OCI-LY7 (cell line): Measurements from ENCODE around the gene AOX1. TPM values are rescaled to one million over a fixed set of nuclear protein-coding genes. Genes with fewer than 3 reads are reported as not detected.
"Not testable (repeated sequence)": the region's sequence is repeated elsewhere in the genome, so short reads cannot be mapped to it uniquely, and the experiment has no call there.

Experiments used
- BruUV-seq: library from RNA; stranded (reverse); fragments of 400-500 nt; replicated peaks from 2 replicates; lab custom pipeline; 2021; lab: Mats Ljungman, UMichigan
- CTCF ChIA-PET: fragments of 300-600 bp; sonication (Branson Sonifier 250); formaldehyde crosslinking; loops from one replicate; lab custom pipeline; 2022; ENCODE audit warnings: antibody characterized with exemption; ENCODE audit not compliant: unreplicated experiment; lab: Charles Lee
- POLR2A ChIA-PET: fragments of 300-600 bp; sonication (Branson Sonifier 250); formaldehyde crosslinking; loops from one replicate; lab custom pipeline; 2022; ENCODE audit warnings: antibody characterized with exemption; lab: Charles Lee
- DNase-seq: peaks from one replicate; pipeline ENCODE4 v3.0.0-alpha.2; 2015; ENCODE audit warnings: low spot score
- H2AFZ ChIP-seq: fragments of 200-600 bp; sonication (generic), shearing (Covaris generic); 2 replicates; pipeline ENCODE4 v1.6.1; 2014; ENCODE audit warnings: mild to moderate bottlenecking, antibody characterized with exemption, low read length, moderate library complexity
- H3K27ac ChIP-seq: fragments of 200-600 bp; sonication (generic); 2 replicates; pipeline ENCODE4 v1.5.1; 2014; ENCODE audit warnings: mixed run types, low read depth, mild to moderate bottlenecking, moderate library complexity, low read length, inconsistent platforms; ENCODE audit not compliant: poor library complexity, severe bottlenecking
- H3K36me3 ChIP-seq: fragments of 200-600 bp; sonication (generic); 2 replicates; pipeline ENCODE4 v1.6.1; 2014; ENCODE audit warnings: mild to moderate bottlenecking, antibody characterized with exemption, low read length, moderate library complexity, mixed read lengths; ENCODE audit not compliant: insufficient read depth
- H3K4me1 ChIP-seq: fragments of 200-600 bp; sonication (generic); 2 replicates; pipeline ENCODE4 v1.5.1; 2014; ENCODE audit warnings: mild to moderate bottlenecking, low read length; ENCODE audit not compliant: insufficient read depth, poor library complexity, severe bottlenecking
- H3K4me2 ChIP-seq: fragments of 200-600 bp; sonication (generic); 2 replicates; pipeline ENCODE4 v1.6.1; 2014; ENCODE audit warnings: mild to moderate bottlenecking, low read length
- H3K4me3 ChIP-seq: fragments of 200-600 bp; sonication (generic); 2 replicates; pipeline ENCODE4 v1.5.1; 2014; ENCODE audit warnings: mild to moderate bottlenecking, low read depth, low read length; ENCODE audit not compliant: poor library complexity, severe bottlenecking
- H3K79me2 ChIP-seq: fragments of 200-600 bp; sonication (generic); 2 replicates; pipeline ENCODE4 v1.6.1; 2016; ENCODE audit warnings: low read depth, mild to moderate bottlenecking, low read length, moderate library complexity, mixed read lengths; ENCODE audit not compliant: insufficient read depth
- H3K9me2 ChIP-seq: fragments of 200-600 bp; sonication (generic); 2 replicates; pipeline ENCODE4 v1.6.1; 2016; ENCODE audit warnings: mild to moderate bottlenecking, low read length, mixed read lengths; ENCODE audit not compliant: insufficient read depth
- H3K9me3 ChIP-seq: fragments of 200-600 bp; sonication (generic); 2 replicates; pipeline ENCODE4 v1.6.1; 2014; ENCODE audit warnings: mild to moderate bottlenecking, mixed run types, low read length, mixed read lengths
- H4K20me1 ChIP-seq: fragments of 200-600 bp; sonication (generic); 2 replicates; pipeline ENCODE4 v1.6.1; 2014; ENCODE audit warnings: mild to moderate bottlenecking, antibody characterized with exemption, low read length, moderate library complexity, mixed read lengths; ENCODE audit not compliant: insufficient read depth
- CTCF ChIP-seq: fragments of 200-600 bp; sonication (generic); conservative IDR thresholded peaks from 2 replicates; pipeline ENCODE4 v1.5.1; 2014; ENCODE audit warnings: mild to moderate bottlenecking, antibody characterized with exemption, low read length, moderate library complexity, mixed read lengths
- EZH2phosphoT487 ChIP-seq: fragments of 200-600 bp; sonication (generic); IDR thresholded peaks from 2 replicates; pipeline ENCODE4 v1.6.1; 2018; ENCODE audit warnings: low read depth, borderline replicate concordance, mild to moderate bottlenecking, mixed run types, antibody characterized with exemption, low read length, moderate library complexity, mixed read lengths
- intact Hi-C: fragments of 100-400 bp; cut with micrococcal nuclease; formaldehyde crosslinking; loops from one replicate; pipeline ENCODE4 v1.10.0; 2022; ENCODE audit not compliant: unreplicated experiment
- total RNA-seq, 2 experiments: library from RNA; depleted of rRNA in 1 of 2; stranded (reverse); fragments of >200 nt in 1 of 2; shearing (Covaris generic) in 1 of 2; gene quantifications; 2 replicates each; pipeline ENCODE4 v1.2.3, GENCODE V29; 2014 to 2022

AOX1 gene
- total RNA-seq, 2 experiments from 2014 or later = 0.06 TPM; not detected in 1

- ChIA-PET POLR2A (interaction anchor here (0.6 to 2.9 kb wide), 3 partner anchors 10 to 934 kb away, joined by 3 to 18 read pairs (median 4); no protein-coding TSS in a partner anchor), CTCF (no interaction called here)
- Histone ChIP-seq H2AFZ (no peak overlapping the region), H4K20me1 (no peaks in the 10 kb centered on the region), H3K27ac (no peak overlapping the region), H3K79me2 (no peaks in the 10 kb centered on the region), H3K4me3 (no peak overlapping the region), H3K9me3 (no peaks in the 10 kb centered on the region), H3K9me2 (no peaks in the 10 kb centered on the region), H3K36me3 (no peaks in the 10 kb centered on the region), H3K4me1 (no peaks in the 10 kb centered on the region), H3K4me2 (no peak overlapping the region)
- no peak for TF ChIP-seq CTCF
- no peak for TF ChIP-seq EZH2phosphoT487
- no peak for DNase-seq
- intact Hi-C loops = no loop called here
- no TSS peak for BruUV-seq
These were observed 18.9 kb downstream of the AOX1 start for GRCh38 chr2:200604571-200605255.

- Histone ChIP-seq H3K79me2 (no peaks in the 10 kb centered on the region), H3K9me3 (no peaks in the 10 kb centered on the region), H3K4me1 (no peaks in the 10 kb centered on the region), H3K36me3 (no peaks in the 10 kb centered on the region), H2AFZ (no peak overlapping the region), H3K4me2 (no peak overlapping the region), H3K9me2 (no peaks in the 10 kb centered on the region), H4K20me1 (no peaks in the 10 kb centered on the region), H3K27ac (no peak overlapping the region), H3K4me3 (no peak overlapping the region)
- intact Hi-C loops = no loop called here
- CTCF ChIA-PET = no interaction called here
- TF ChIP-seq CTCF (no peak), EZH2phosphoT487 (no peak)
- DNase-seq = no peak
- POLR2A ChIA-PET = no interaction called here
- BruUV-seq = no TSS peak
These were observed 22.7 kb downstream of the AOX1 start for GRCh38 chr2:200608341-200609027.

- Histone ChIP-seq H3K9me3 (no peaks in the 10 kb centered on the region), H3K4me1 (no peaks in the 10 kb centered on the region), H2AFZ (no peak overlapping the region), H4K20me1 (no peaks in the 10 kb centered on the region), H3K4me3 (no peak overlapping the region), H3K9me2 (no peaks in the 10 kb centered on the region), H3K79me2 (no peaks in the 10 kb centered on the region), H3K27ac (no peak overlapping the region), H3K4me2 (no peak overlapping the region), H3K36me3 (no peaks in the 10 kb centered on the region)
- ChIA-PET POLR2A (no interaction called here), CTCF (no interaction called here)
- intact Hi-C loops = no loop called here
- no TSS peak for BruUV-seq
- DNase-seq = no peak
- TF ChIP-seq EZH2phosphoT487 (no peak), CTCF (no peak)
These were observed 23.3 kb downstream of the AOX1 start for GRCh38 chr2:200609028-200609614.

- H3K36me3 ChIP-seq, POLR2A ChIA-PET, intact Hi-C loops, BruUV-seq, CTCF ChIA-PET, H3K4me1 ChIP-seq, H3K79me2 ChIP-seq, DNase-seq, H4K20me1 ChIP-seq, H3K9me2 ChIP-seq, H3K4me3 ChIP-seq, H3K27ac ChIP-seq, H2AFZ ChIP-seq, H3K4me2 ChIP-seq, H3K9me3 ChIP-seq: not testable (repeated sequence)
These were observed 24.4 kb downstream of the AOX1 start for GRCh38 chr2:200610217-200610616.
